GM21528 (cell line): ENCODE measurements around the gene UTP4.
"Not testable (repeated sequence)": the region's sequence is repeated elsewhere in the genome, so short reads cannot be mapped to it uniquely, and the experiment has no call there.

ENCODE experiments used
- ATAC-seq: cut with Tn5 transposase; IDR thresholded peaks from one replicate; pipeline ENCODE4 v1.9.1; 2021; ENCODE audit warnings: mild to moderate bottlenecking, moderate library complexity; ENCODE audit not compliant: unreplicated experiment, low FRiP score

UTP4 gene

DNA sequence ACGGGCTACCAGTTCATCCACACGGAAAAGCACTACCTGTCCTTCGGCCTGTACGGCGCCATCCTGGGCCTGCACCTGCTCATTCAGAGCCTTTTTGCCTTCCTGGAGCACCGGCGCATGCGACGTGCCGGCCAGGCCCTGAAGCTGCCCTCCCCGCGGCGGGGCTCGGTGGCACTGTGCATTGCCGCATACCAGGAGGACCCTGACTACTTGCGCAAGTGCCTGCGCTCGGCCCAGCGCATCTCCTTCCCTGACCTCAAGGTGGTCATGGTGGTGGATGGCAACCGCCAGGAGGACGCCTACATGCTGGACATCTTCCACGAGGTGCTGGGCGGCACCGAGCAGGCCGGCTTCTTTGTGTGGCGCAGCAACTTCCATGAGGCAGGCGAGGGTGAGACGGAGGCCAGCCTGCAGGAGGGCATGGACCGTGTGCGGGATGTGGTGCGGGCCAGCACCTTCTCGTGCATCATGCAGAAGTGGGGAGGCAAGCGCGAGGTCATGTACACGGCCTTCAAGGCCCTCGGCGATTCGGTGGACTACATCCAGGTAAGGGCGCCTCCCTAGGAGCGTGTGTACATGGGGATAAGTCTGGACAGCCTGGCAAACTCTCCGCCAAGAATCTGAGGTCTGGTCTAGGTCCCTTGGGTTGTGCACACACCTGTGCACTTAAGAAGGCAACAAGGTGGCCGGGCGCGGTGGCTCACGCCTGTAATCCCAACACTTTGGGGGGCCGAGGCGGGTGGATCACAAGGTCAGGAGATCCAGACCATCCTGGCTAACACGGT is 22.8 kb upstream of the UTP4 start:
- ATAC-seq = no peak

DNA sequence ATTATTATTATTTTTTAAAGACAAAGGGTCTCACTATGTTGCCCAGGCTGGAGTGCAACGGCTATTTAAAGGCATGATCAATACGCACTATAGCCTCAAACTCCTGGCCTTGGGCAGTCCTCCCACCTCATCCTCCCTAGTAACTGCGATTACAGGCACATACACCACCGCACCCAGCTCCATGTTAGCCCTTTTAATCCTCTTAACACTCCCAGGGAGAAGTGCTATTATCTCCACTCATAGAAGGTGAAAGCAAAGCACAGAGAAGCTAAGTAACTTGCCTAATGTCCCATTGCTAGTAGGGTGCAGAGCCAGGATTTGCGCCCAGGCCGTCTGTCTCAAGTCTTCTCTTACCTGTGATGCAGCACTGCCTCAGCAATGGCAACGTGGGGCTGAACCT is 22.0 kb upstream of the UTP4 start:
- no peak for ATAC-seq

DNA sequence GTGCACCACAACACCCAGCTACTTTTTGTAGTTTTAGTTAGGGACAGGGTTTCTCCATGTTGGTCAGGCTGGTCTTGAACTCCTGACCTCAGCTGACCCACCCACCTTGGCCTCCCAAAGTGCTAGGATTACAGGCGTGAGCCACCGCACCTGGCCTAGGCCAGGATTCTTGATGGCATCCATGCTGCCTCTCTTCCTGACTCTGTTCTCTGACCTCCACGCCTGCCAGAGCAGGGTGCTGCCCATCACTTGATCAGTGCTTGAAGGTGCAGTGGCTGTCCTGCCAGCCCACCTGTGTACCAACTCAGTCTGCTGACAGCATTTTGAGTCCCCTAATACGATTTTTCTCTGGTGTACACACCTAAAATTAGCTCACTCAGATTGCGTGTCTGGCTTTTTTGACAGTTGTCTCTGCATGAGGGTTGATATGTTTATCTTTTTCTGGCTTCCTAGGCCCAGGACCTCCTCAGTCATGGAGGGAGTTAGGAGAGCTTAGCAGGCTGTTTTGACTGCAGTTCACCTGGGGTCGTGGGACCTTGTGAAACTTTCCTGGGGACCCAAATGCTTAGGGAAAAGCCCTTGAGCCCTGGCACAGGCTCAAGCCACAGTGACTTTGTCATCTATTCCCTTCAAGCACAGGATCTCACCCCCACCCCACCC is 21.1 kb upstream of the UTP4 start:
- no peak for ATAC-seq

DNA sequence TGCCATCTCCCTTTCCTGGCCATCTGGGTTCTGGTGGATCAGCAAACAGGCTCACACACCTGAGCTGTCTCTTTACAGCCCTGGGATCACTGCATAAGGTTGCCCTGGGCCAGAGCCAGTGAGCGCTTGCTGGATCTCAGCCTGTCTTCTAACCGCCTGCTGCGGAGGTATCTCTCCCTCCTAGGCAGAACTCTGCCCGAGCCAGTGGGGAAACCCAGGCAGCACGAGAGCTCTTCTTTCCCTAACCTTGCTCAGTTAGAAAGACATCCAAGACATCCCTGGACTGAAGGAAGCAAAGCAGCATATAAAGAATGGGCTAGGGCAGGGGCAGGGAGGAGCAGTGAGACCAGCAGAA is 20.6 kb upstream of the UTP4 start:
- ATAC-seq = no peak

GRCh38 chr16:69112285-69113129 is 19.9 kb upstream of the UTP4 start:
- no peak for ATAC-seq

- ATAC-seq = no peak
Measured at GRCh38 chr16:69113216-69113615, 19.2 kb upstream of the UTP4 start.

DNA sequence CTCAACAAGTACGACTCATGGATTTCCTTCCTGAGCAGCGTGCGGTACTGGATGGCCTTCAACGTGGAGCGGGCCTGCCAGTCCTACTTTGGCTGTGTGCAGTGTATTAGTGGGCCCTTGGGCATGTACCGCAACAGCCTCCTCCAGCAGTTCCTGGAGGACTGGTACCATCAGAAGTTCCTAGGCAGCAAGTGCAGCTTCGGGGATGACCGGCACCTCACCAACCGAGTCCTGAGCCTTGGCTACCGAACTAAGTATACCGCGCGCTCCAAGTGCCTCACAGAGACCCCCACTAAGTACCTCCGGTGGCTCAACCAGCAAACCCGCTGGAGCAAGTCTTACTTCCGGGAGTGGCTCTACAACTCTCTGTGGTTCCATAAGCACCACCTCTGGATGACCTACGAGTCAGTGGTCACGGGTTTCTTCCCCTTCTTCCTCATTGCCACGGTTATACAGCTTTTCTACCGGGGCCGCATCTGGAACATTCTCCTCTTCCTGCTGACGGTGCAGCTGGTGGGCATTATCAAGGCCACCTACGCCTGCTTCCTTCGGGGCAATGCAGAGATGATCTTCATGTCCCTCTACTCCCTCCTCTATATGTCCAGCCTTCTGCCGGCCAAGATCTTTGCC is 18.0 kb upstream of the UTP4 start:
- ATAC-seq = no peak

- ATAC-seq = no peak
Measured at GRCh38 chr16:69114976-69115355, 17.5 kb upstream of the UTP4 start.

GRCh38 chr16:69115361-69115760 is 17.1 kb upstream of the UTP4 start:
- no peak for ATAC-seq

DNA sequence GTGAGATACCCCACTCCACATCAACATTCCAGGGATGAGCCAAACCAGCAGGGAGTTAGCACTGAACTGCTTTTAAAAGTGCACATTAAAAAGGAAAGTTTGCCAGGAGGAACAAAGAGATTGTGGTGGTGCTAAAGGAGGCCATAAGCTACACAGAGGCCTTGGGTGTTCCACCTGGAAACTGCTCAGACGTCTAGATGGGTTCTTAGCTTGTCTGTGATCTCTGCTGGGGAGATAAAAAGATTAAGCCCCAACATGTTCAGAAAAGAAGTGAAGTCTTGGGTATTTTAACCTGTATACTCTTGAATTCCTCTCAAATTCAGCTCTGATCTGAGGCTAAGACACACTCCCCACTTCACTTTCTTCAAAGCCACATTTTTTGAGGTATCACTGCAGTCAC is 16.6 kb upstream of the UTP4 start:
- ATAC-seq = no peak

- no peak for ATAC-seq
Measured at GRCh38 chr16:69116256-69116875, 16.1 kb upstream of the UTP4 start.

DNA sequence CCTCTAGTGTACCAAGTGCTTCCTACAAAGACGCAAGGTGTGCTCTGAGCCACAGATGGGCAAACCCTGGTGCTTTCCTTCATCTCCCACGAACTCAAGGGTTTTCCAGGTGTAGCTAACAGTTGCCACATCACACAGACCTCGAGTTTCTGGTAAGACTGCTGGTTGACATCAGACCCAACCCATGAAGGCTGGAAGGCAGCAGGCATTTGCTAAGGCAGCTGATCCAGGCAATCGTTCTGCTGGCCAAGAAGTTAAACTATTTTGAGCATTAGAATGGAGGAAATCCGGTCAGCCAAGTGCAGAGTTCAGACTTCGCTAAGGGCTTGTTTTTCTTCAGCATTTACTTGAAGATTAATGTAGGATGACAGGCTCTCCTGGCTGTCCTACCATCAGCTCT is 15.5 kb upstream of the UTP4 start:
- ATAC-seq = no peak

GRCh38 chr16:69118468-69118867 is 14.0 kb upstream of the UTP4 start:
- no peak for ATAC-seq

DNA sequence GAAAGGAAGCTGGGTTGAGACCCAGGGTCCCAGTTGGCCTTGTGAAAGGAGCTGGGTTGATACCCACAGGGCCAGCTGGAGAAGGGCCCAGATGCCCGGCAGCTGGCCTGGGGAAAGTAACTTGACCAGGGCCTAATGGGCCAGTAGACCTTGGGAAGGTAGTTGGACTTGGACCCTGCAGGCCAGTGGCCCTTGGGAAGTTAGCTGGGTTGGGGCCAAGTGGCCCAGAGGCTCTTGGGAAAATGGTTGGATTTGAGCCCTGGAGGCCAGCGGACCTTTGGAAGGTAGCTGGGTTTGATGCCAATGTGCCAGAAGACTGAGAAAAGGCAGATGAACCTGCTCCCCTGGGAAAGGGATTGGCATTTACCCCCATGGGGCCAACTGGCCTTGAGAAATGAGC is 13.5 kb upstream of the UTP4 start:
- no peak for ATAC-seq

- no peak for ATAC-seq
Measured at GRCh38 chr16:69119536-69119935, 12.9 kb upstream of the UTP4 start.

DNA sequence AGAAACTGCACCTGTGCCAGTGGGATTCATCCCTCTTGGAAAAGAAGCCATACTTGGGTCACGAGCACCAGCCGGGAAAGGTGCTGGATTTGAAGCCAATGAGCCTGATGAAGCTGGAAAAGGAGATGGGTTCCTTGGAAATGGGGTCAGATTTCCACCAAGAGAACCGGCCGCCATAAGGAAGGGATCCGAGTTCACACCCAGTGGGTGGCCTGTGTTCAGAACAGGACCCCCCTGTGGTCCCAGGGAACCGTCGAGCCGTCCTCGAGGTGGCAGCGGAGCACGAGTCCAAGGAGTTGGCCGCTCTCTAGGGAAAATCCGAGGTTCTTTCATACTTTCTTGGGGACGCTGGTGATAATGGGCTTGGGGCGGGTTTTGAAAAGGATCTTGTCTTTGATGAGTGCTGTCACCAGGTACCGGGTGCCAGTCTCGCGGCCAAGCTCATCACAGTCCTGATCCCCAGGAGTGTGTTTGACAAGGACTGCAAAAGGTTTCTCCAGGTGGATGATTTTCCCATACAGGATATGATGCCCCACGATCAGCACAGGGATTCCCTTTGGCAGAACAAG is 12.3 kb upstream of the UTP4 start:
- no peak for ATAC-seq

DNA sequence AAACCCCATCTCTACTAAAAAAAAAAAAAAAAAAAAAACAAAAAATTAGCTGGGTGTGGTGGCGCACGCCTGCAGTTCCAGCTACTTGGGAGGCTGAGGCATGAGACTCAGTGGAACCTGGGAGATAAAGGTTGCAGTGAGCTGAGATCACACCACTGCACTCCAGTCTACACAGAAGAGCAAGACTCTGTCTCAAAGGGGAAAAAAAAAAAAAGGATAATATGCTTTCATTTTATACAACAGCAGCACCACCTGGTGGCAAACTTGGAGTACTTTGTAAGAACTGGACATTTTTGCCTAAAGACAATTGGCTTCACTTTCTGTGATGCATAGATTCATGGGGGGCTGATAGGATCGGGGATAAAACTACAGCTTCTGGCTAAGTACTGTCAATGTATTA is 8.5 kb upstream of the UTP4 start:
- no peak for ATAC-seq

GRCh38 chr16:69124406-69124805 is 8.0 kb upstream of the UTP4 start:
- ATAC-seq = not testable (repeated sequence)

DNA sequence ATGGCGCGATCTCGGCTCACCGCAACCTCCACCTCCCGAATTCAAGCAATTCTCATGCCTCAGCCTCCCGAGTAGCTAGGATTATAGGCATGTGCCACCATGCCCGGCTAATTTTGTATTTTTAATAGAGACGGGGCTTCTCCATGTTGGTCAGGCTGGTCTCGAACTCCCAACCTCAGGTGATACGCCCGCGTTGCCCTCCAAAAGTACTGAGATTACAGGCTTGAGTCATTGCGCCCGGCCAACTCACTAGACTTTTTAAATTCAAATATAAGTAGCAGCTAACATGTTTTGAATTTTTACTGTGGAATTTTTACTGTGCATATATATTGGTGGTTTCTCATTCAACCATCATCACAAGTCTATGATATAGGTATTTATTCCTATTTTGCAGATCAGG is 7.5 kb upstream of the UTP4 start:
- ATAC-seq = not testable (repeated sequence)

DNA sequence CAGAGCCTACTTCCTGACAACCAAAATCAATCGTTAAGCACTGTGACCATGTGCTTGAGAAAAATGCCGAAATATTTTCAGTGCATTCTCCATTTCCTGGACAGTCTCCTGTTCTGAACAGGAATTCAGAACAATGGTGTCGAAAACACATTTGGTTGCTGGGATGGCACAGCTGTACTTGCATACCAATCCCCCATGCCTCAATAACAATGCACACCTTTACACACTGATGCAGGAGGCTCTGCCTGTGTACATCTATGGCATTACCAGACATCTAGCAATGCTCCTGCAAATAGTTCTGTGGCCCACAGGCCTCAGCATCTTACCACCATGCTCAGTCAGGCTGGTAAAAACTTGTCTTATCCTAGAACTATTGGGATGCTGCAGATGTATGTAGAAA is 6.2 kb upstream of the UTP4 start:
- no peak for ATAC-seq
